WTC11 (cell line): ENCODE measurements around the gene ZFYVE1.

Experiments used
- CTCF ChIP-seq: fragments of 200-600 bp; IDR thresholded peaks from 2 replicates; pipeline ENCODE4 v1.8.0; 2022; ENCODE audit warnings: antibody characterized with exemption
- MLX ChIP-seq: sonication (generic); formaldehyde crosslinking; IDR thresholded peaks from 2 replicates; pipeline ENCODE4 v1.8.1; 2023; ENCODE audit warnings: mild to moderate bottlenecking, missing genetic modification reagents, moderate library complexity
- NR2C2 ChIP-seq: sonication (generic); formaldehyde crosslinking; IDR thresholded peaks from 2 replicates; pipeline ENCODE4 v1.8.0; 2022; ENCODE audit warnings: mild to moderate bottlenecking, missing genetic modification reagents
- SP1 ChIP-seq: sonication (generic); formaldehyde crosslinking; conservative IDR thresholded peaks from 2 replicates; pipeline ENCODE4 v1.8.1; 2022; ENCODE audit warnings: missing genetic modification reagents

GRCh38 chr14:72957213-72957612 is 69.7 kb downstream of the ZFYVE1 start:
- TF ChIP-seq NR2C2: no peak
- TF ChIP-seq MLX (CRISPR knock-in tag): no peak
- no peak for TF ChIP-seq SP1 (CRISPR knock-in tag)
- TF ChIP-seq CTCF: no peak
